Stimulated activated CD8-positive, alpha-beta memory T cell treated with anti-CD3 and anti-CD28 coated beads, Interleukin-4, amount 100 ng/mL, for 4 hours (primary cell): ENCODE results near the gene ADORA2B.
"Not testable (repeated sequence)": the region's sequence is repeated elsewhere in the genome, so short reads cannot be mapped to it uniquely, and the experiment has no call there.

Experiments used
- DNase-seq, 2 donors: peaks; one replicate each; pipeline ENCODE4 v3.0.0-alpha.2; 2020; ENCODE audit warnings: low read depth in 2 of 2, low spot score in 1 of 2

The ADORA2B gene

GRCh38 chr17:15921640-15922039 lies 23.3 kb upstream of the ADORA2B start:
- no peak for DNase-seq

GRCh38 chr17:15922586-15922985 lies 22.3 kb upstream of the ADORA2B start:
- no peak for DNase-seq

- DNase-seq: no peak
These were observed 18.7 kb upstream of the ADORA2B start for GRCh38 chr17:15926039-15926740.

- DNase-seq: no peak
These were observed 16.6 kb upstream of the ADORA2B start for GRCh38 chr17:15928286-15928785.

- no peak for DNase-seq
These were observed 15.0 kb upstream of the ADORA2B start for GRCh38 chr17:15929941-15930340.

GRCh38 chr17:15930426-15930825 lies 14.5 kb upstream of the ADORA2B start:
- no peak for DNase-seq

- DNase-seq: no peak
These were observed 13.5 kb upstream of the ADORA2B start for GRCh38 chr17:15931394-15931793.

GRCh38 chr17:15934866-15935265 lies 10.1 kb upstream of the ADORA2B start:
- DNase-seq: no peak

- no peak for DNase-seq
These were observed 9.0 kb upstream of the ADORA2B start for GRCh38 chr17:15935891-15936290.

GRCh38 chr17:15936481-15936880 lies 8.4 kb upstream of the ADORA2B start:
- DNase-seq: not testable (repeated sequence)

- no peak for DNase-seq
These were observed 3.1 kb upstream of the ADORA2B start for GRCh38 chr17:15941781-15942180.

- DNase-seq: no peak
These were observed 2.6 kb upstream of the ADORA2B start for GRCh38 chr17:15942207-15942833.

GRCh38 chr17:15943971-15944758 lies 765 bp upstream of the ADORA2B start:
- DNase-seq: no peak

GRCh38 chr17:15945527-15946191 lies 729 bp downstream of the ADORA2B start:
- peak; percentile 16 to 43 for DNase-seq

- DNase-seq: no peak
These were observed 1.7 kb downstream of the ADORA2B start for GRCh38 chr17:15946611-15947120.

- DNase-seq: no peak
These were observed 2.3 kb downstream of the ADORA2B start for GRCh38 chr17:15947271-15947670.

GRCh38 chr17:15947976-15948752 lies 3.2 kb downstream of the ADORA2B start:
- DNase-seq: no peak

- no peak for DNase-seq
These were observed 6.6 kb downstream of the ADORA2B start for GRCh38 chr17:15951368-15952047.

GRCh38 chr17:15952048-15952532 lies 7.2 kb downstream of the ADORA2B start:
- DNase-seq: no peak
